Measurements from ENCODE around the gene RBM23.

DNA sequence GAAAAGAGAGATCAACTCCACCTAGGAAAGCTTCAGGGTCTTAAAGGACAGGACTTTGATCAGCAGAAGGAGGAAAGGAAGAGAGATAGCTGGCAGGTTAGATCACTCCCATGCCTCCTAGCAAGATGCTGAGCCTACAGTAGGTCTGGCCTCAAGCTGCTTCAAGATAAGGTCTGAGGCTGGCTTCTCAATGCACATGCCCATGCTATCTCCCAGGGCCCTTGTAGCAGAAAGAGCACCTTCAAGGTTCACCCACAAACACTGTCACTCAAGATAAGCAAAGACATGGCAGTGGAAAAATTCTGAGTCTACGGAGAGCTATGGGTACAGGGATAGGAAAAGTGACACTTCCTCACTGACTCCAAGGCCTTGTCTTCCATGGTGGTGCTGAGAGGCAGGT is 21.6 kb downstream of the RBM23 start:
- TF ChIP-seq, protein P1, sequence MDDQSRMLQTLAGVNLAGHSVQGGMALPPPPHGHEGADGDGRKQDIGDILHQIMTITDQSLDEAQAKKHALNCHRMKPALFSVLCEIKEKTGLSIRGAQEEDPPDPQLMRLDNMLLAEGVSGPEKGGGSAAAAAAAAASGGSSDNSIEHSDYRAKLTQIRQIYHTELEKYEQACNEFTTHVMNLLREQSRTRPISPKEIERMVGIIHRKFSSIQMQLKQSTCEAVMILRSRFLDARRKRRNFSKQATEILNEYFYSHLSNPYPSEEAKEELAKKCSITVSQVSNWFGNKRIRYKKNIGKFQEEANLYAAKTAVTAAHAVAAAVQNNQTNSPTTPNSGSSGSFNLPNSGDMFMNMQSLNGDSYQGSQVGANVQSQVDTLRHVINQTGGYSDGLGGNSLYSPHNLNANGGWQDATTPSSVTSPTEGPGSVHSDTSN (CRISPR knock-in tag; IDR thresholded peaks at IDR 0.05), result no peak
- TF ChIP-seq TCF7L2 (IDR thresholded peaks at IDR 0.05; ENCODE audit: borderline replicate concordance, low read depth, low read length) (no peak), ZNF214 (tag by site-specific recombination; IDR thresholded peaks at IDR 0.05; ENCODE audit: borderline replicate concordance) (no peak), ZNF837 (tag by site-specific recombination; IDR thresholded peaks at IDR 0.05) (no peak), ZNF140 (tag by site-specific recombination; IDR thresholded peaks at IDR 0.05) (no peak), KLF9 (tag by site-specific recombination; IDR thresholded peaks at IDR 0.05; ENCODE audit: low read depth) (no peak), YY1 (tag by site-specific recombination; IDR thresholded peaks at IDR 0.05) (no peak), ZNF394 (tag by site-specific recombination; IDR thresholded peaks at IDR 0.05; ENCODE audit: borderline replicate concordance) (no peak)
- TF ChIP-seq, protein P2, sequence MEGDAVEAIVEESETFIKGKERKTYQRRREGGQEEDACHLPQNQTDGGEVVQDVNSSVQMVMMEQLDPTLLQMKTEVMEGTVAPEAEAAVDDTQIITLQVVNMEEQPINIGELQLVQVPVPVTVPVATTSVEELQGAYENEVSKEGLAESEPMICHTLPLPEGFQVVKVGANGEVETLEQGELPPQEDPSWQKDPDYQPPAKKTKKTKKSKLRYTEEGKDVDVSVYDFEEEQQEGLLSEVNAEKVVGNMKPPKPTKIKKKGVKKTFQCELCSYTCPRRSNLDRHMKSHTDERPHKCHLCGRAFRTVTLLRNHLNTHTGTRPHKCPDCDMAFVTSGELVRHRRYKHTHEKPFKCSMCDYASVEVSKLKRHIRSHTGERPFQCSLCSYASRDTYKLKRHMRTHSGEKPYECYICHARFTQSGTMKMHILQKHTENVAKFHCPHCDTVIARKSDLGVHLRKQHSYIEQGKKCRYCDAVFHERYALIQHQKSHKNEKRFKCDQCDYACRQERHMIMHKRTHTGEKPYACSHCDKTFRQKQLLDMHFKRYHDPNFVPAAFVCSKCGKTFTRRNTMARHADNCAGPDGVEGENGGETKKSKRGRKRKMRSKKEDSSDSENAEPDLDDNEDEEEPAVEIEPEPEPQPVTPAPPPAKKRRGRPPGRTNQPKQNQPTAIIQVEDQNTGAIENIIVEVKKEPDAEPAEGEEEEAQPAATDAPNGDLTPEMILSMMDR (tag by site-specific recombination; IDR thresholded peaks at IDR 0.05), result no peak
- TF ChIP-seq, protein P3, sequence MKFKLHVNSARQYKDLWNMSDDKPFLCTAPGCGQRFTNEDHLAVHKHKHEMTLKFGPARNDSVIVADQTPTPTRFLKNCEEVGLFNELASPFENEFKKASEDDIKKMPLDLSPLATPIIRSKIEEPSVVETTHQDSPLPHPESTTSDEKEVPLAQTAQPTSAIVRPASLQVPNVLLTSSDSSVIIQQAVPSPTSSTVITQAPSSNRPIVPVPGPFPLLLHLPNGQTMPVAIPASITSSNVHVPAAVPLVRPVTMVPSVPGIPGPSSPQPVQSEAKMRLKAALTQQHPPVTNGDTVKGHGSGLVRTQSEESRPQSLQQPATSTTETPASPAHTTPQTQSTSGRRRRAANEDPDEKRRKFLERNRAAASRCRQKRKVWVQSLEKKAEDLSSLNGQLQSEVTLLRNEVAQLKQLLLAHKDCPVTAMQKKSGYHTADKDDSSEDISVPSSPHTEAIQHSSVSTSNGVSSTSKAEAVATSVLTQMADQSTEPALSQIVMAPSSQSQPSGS (tag by site-specific recombination; IDR thresholded peaks at IDR 0.05; ENCODE audit: low read depth), result no peak
- TF ChIP-seq, protein P4, sequence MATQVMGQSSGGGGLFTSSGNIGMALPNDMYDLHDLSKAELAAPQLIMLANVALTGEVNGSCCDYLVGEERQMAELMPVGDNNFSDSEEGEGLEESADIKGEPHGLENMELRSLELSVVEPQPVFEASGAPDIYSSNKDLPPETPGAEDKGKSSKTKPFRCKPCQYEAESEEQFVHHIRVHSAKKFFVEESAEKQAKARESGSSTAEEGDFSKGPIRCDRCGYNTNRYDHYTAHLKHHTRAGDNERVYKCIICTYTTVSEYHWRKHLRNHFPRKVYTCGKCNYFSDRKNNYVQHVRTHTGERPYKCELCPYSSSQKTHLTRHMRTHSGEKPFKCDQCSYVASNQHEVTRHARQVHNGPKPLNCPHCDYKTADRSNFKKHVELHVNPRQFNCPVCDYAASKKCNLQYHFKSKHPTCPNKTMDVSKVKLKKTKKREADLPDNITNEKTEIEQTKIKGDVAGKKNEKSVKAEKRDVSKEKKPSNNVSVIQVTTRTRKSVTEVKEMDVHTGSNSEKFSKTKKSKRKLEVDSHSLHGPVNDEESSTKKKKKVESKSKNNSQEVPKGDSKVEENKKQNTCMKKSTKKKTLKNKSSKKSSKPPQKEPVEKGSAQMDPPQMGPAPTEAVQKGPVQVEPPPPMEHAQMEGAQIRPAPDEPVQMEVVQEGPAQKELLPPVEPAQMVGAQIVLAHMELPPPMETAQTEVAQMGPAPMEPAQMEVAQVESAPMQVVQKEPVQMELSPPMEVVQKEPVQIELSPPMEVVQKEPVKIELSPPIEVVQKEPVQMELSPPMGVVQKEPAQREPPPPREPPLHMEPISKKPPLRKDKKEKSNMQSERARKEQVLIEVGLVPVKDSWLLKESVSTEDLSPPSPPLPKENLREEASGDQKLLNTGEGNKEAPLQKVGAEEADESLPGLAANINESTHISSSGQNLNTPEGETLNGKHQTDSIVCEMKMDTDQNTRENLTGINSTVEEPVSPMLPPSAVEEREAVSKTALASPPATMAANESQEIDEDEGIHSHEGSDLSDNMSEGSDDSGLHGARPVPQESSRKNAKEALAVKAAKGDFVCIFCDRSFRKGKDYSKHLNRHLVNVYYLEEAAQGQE (tag by site-specific recombination; IDR thresholded peaks at IDR 0.05), result no peak
- TF ChIP-seq, protein P5, sequence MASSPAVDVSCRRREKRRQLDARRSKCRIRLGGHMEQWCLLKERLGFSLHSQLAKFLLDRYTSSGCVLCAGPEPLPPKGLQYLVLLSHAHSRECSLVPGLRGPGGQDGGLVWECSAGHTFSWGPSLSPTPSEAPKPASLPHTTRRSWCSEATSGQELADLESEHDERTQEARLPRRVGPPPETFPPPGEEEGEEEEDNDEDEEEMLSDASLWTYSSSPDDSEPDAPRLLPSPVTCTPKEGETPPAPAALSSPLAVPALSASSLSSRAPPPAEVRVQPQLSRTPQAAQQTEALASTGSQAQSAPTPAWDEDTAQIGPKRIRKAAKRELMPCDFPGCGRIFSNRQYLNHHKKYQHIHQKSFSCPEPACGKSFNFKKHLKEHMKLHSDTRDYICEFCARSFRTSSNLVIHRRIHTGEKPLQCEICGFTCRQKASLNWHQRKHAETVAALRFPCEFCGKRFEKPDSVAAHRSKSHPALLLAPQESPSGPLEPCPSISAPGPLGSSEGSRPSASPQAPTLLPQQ (tag by site-specific recombination; IDR thresholded peaks at IDR 0.05), result no peak
